Smooth muscle cell (in vitro differentiated cells): ENCODE results near the gene FDCSP. TPM values are rescaled to one million over a fixed set of nuclear protein-coding genes. Genes with fewer than 3 reads are reported as not detected.

Source experiments
- DNase-seq: peaks from one replicate; lab custom pipeline; 2025; ENCODE audit not compliant: unreplicated experiment; lab: John Stamatoyannopoulos, UW
- H2AFZ ChIP-seq: fragments of 200-600 bp; sonication (generic); 2 replicates; pipeline ENCODE4 v1.6.0; 2016; ENCODE audit warnings: antibody characterized with exemption, low read depth, mild to moderate bottlenecking
- H3F3A ChIP-seq: fragments of 200-600 bp; sonication (generic); 2 replicates; pipeline ENCODE4 v1.6.0; 2017; ENCODE audit warnings: antibody characterized with exemption, low read depth
- H3K27ac ChIP-seq: fragments of 200-600 bp; sonication (generic); 2 replicates; pipeline ENCODE4 v1.5.1; 2016; ENCODE audit warnings: low read depth, mild to moderate bottlenecking
- H3K27me3 ChIP-seq: fragments of 200-600 bp; sonication (generic); 2 replicates; pipeline ENCODE4 v1.6.1; 2016; ENCODE audit warnings: low read depth, mild to moderate bottlenecking
- H3K36me3 ChIP-seq: fragments of 200-600 bp; sonication (generic); 2 replicates; pipeline ENCODE4 v1.5.1; 2016; ENCODE audit warnings: low read depth
- H3K4me1 ChIP-seq: fragments of 200-600 bp; sonication (generic); 2 replicates; pipeline ENCODE4 v1.5.1; 2016; ENCODE audit warnings: low read depth
- H3K4me2 ChIP-seq: fragments of 200-600 bp; sonication (generic); 2 replicates; pipeline ENCODE4 v1.6.0; 2016; ENCODE audit warnings: mild to moderate bottlenecking
- H3K4me3 ChIP-seq: fragments of 200-600 bp; sonication (generic); 2 replicates; pipeline ENCODE4 v1.5.1; 2016; ENCODE audit warnings: mild to moderate bottlenecking
- H3K79me2 ChIP-seq: fragments of 200-600 bp; sonication (generic); 2 replicates; pipeline ENCODE4 v1.6.0; 2016; ENCODE audit warnings: low read depth, mild to moderate bottlenecking
- H3K9ac ChIP-seq: fragments of 200-600 bp; sonication (generic); 2 replicates; pipeline ENCODE4 v1.6.0; 2016; ENCODE audit warnings: low read depth
- H3K9me3 ChIP-seq: fragments of 200-600 bp; sonication (generic); replicated peaks from 2 replicates; pipeline ENCODE4 v1.5.1; 2016; ENCODE audit warnings: low read depth
- H4K20me1 ChIP-seq: fragments of 200-600 bp; sonication (generic); 2 replicates; pipeline ENCODE4 v1.6.0; 2016; ENCODE audit warnings: low read depth
- WGBS: methylation state at CpG from one replicate; pipeline ENCODE4 v1.1.7; 2016; ENCODE audit warnings: low lambda C conversion rate; 5-methylcytosine and 5-hydroxymethylcytosine counted together
- polyA plus RNA-seq: library from polyadenylated mRNA; unstranded; fragments of >200 nt; fragmentation: Nextera tagmentation; extraction: Ambion mirVana; gene quantifications from 2 replicates; pipeline ENCODE4 v1.2.1, GENCODE V29; 2016
- total RNA-seq: library from RNA; depleted of rRNA; stranded (reverse); fragments of >200 nt; gene quantifications from 2 replicates; pipeline ENCODE4 v1.2.3, GENCODE V29; 2014
- TF ChIP-seq, protein P1 (sequence below): fragments of 200-600 bp; sonication (generic); IDR thresholded peaks from 2 replicates; pipeline ENCODE4 v1.5.1; 2017; ENCODE audit warnings: borderline replicate concordance, mild to moderate bottlenecking, antibody characterized with exemption; ENCODE audit not compliant: insufficient read depth, poor library complexity, severe bottlenecking

FDCSP gene
- total and polyA plus RNA-seq, 2 experiments from 2014 or later, result 5.1 to 16.1 TPM

DNA sequence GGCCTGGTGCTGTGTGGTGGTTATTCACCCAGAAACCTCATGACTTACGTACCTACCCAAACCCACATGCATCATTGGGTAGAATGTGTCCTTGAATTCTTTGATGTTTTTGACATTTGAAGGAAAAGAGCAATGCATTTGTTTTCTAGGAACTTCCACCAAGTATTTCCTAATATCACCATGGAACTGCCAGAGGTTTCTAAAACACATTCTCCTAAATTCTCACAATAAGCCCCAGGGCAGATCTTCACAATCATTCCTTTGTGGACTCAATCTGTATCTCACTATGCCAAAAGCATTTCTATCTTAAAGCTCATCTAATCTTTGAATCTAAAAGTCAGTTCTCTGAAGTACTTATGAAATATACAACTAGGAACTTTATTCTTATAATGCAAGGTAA is 38.7 kb upstream of the FDCSP start:
- no peak overlapping the region for H3K27ac ChIP-seq
- 85% methylated on average over 1 of the region's 1 CpG for WGBS
- H3K9ac ChIP-seq, result no peak overlapping the region
- no peaks in the 10 kb centered on the region for H3K79me2 ChIP-seq
- peaks cover 3% of the 10 kb centered on the region for H3K4me1 ChIP-seq
- H3K36me3 ChIP-seq, result no peaks in the 10 kb centered on the region
- TF ChIP-seq, protein P1, sequence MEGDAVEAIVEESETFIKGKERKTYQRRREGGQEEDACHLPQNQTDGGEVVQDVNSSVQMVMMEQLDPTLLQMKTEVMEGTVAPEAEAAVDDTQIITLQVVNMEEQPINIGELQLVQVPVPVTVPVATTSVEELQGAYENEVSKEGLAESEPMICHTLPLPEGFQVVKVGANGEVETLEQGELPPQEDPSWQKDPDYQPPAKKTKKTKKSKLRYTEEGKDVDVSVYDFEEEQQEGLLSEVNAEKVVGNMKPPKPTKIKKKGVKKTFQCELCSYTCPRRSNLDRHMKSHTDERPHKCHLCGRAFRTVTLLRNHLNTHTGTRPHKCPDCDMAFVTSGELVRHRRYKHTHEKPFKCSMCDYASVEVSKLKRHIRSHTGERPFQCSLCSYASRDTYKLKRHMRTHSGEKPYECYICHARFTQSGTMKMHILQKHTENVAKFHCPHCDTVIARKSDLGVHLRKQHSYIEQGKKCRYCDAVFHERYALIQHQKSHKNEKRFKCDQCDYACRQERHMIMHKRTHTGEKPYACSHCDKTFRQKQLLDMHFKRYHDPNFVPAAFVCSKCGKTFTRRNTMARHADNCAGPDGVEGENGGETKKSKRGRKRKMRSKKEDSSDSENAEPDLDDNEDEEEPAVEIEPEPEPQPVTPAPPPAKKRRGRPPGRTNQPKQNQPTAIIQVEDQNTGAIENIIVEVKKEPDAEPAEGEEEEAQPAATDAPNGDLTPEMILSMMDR, result no peak
- H3F3A ChIP-seq, result no peaks in the 10 kb centered on the region
- no peaks in the 10 kb centered on the region for H3K9me3 ChIP-seq
- no peaks in the 10 kb centered on the region for H4K20me1 ChIP-seq
- no peaks in the 10 kb centered on the region for H3K27me3 ChIP-seq
- no peak overlapping the region for H3K4me3 ChIP-seq
- no peak overlapping the region for H2AFZ ChIP-seq
- DNase-seq, result no peak
- H3K4me2 ChIP-seq, result no peak overlapping the region

DNA sequence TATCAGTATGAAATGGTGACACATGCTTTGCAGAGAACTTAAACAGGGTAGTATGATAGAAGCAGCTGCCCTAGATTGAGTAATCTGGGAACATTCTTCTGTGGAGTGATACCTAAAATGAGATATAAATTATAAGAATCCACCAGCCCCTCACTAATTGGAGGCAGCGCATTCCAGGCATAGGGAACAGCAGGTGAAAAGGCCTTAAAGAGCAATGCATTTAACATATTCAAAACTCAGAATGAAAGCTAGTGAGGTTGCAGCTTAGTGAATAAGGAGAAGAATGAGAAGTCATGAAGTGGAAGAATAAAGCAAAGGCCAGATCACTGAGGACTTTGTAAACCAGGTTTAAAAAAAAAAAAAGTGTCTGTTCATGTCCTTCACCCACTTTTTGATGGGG is 35.3 kb upstream of the FDCSP start:
- Histone ChIP-seq H3K79me2 (no peaks in the 10 kb centered on the region), H3K9ac (no peak overlapping the region), H2AFZ (no peak overlapping the region), H3F3A (no peaks in the 10 kb centered on the region), H4K20me1 (no peaks in the 10 kb centered on the region), H3K36me3 (no peaks in the 10 kb centered on the region), H3K4me2 (no peak overlapping the region), H3K4me1 (no peaks in the 10 kb centered on the region), H3K27ac (no peak overlapping the region), H3K9me3 (no peaks in the 10 kb centered on the region), H3K4me3 (no peak overlapping the region), H3K27me3 (no peaks in the 10 kb centered on the region)
- 97% methylated on average over 1 of the region's 1 CpG for WGBS
- DNase-seq, result no peak
- TF ChIP-seq, protein P1, result no peak

- H3K9ac ChIP-seq, result no peak overlapping the region
- no peak overlapping the region for H2AFZ ChIP-seq
- H3K36me3 ChIP-seq, result no peaks in the 10 kb centered on the region
- H3K27ac ChIP-seq, result no peak overlapping the region
- 60% methylated on average over 1 of the region's 1 CpG for WGBS
- no peaks in the 10 kb centered on the region for H3F3A ChIP-seq
- no peaks in the 10 kb centered on the region for H3K4me1 ChIP-seq
- H3K27me3 ChIP-seq, result no peaks in the 10 kb centered on the region
- H3K9me3 ChIP-seq, result no peaks in the 10 kb centered on the region
- no peak for DNase-seq
- no peak overlapping the region for H3K4me3 ChIP-seq
- H3K79me2 ChIP-seq, result no peaks in the 10 kb centered on the region
- no peaks in the 10 kb centered on the region for H4K20me1 ChIP-seq
- TF ChIP-seq, protein P1, result no peak
- no peak overlapping the region for H3K4me2 ChIP-seq
These were observed 34.3 kb upstream of the FDCSP start for GRCh38 chr4:70191647-70192046.

GRCh38 chr4:70192895-70193294 is 33.0 kb upstream of the FDCSP start:
- Histone ChIP-seq H3K9ac (no peak overlapping the region), H3K4me2 (no peak overlapping the region), H3K4me3 (no peak overlapping the region), H3K27ac (no peak overlapping the region), H3K27me3 (no peaks in the 10 kb centered on the region), H3K79me2 (no peaks in the 10 kb centered on the region), H3F3A (no peaks in the 10 kb centered on the region), H3K36me3 (no peaks in the 10 kb centered on the region), H2AFZ (no peak overlapping the region), H4K20me1 (no peaks in the 10 kb centered on the region), H3K9me3 (no peaks in the 10 kb centered on the region), H3K4me1 (no peaks in the 10 kb centered on the region)
- TF ChIP-seq, protein P1, result no peak
- WGBS, result 90% methylated on average over 2 of the region's 2 CpGs
- no peak for DNase-seq
